ENCODE results near the gene SLC39A12.

Gene SLC39A12

GRCh38 chr10:18086746-18087145, 135.0 kb downstream of the SLC39A12 start:
- H3K4me2 ChIP-seq (ENCODE audit: low read depth, low read length, poor library complexity, severe bottlenecking) = no peak overlapping the region
- H3K9me3 ChIP-seq (ENCODE audit: insufficient read depth, low read depth, low read length) = no peaks in the 10 kb centered on the region
- no peaks in the 10 kb centered on the region for H3K27me3 ChIP-seq (ENCODE audit: insufficient read depth, low read length, poor library complexity, severe bottlenecking)
- no peak overlapping the region for H3K4me3 ChIP-seq (ENCODE audit: low read length, poor library complexity, severe bottlenecking)
- TF ChIP-seq, protein P1, sequence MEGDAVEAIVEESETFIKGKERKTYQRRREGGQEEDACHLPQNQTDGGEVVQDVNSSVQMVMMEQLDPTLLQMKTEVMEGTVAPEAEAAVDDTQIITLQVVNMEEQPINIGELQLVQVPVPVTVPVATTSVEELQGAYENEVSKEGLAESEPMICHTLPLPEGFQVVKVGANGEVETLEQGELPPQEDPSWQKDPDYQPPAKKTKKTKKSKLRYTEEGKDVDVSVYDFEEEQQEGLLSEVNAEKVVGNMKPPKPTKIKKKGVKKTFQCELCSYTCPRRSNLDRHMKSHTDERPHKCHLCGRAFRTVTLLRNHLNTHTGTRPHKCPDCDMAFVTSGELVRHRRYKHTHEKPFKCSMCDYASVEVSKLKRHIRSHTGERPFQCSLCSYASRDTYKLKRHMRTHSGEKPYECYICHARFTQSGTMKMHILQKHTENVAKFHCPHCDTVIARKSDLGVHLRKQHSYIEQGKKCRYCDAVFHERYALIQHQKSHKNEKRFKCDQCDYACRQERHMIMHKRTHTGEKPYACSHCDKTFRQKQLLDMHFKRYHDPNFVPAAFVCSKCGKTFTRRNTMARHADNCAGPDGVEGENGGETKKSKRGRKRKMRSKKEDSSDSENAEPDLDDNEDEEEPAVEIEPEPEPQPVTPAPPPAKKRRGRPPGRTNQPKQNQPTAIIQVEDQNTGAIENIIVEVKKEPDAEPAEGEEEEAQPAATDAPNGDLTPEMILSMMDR (conservative IDR thresholded peaks at IDR 0.05; ENCODE audit: low read length) = no peak
- no peak for TF ChIP-seq EZH2phosphoT487 (IDR thresholded peaks at IDR 0.05; ENCODE audit: borderline replicate concordance)
- no peaks in the 10 kb centered on the region for H3K4me1 ChIP-seq (ENCODE audit: insufficient read depth, low read length, poor library complexity, severe bottlenecking)
- no peak overlapping the region for H3K9ac ChIP-seq (ENCODE audit: low read depth, low read length, poor library complexity, severe bottlenecking)
- no peak overlapping the region for H2AFZ ChIP-seq (ENCODE audit: low read length)
- H3K79me2 ChIP-seq (ENCODE audit: insufficient read depth, low read length) = no peaks in the 10 kb centered on the region
- H3K36me3 ChIP-seq (ENCODE audit: insufficient read depth, low read length) = no peaks in the 10 kb centered on the region
- H4K20me1 ChIP-seq (ENCODE audit: insufficient read depth, low read length, poor library complexity, severe bottlenecking) = no peaks in the 10 kb centered on the region
- no peaks in the 10 kb centered on the region for H3K9me2 ChIP-seq (replicated peaks; ENCODE audit: low read depth, low read length)
- no peaks in the 10 kb centered on the region for H3F3A ChIP-seq (ENCODE audit: low read depth)

- no peak overlapping the region for H3K9ac ChIP-seq (ENCODE audit: low read depth, low read length, poor library complexity, severe bottlenecking)
- H3K9me2 ChIP-seq (replicated peaks; ENCODE audit: low read depth, low read length) = no peaks in the 10 kb centered on the region
- H3K79me2 ChIP-seq (ENCODE audit: insufficient read depth, low read length) = no peaks in the 10 kb centered on the region
- H3K27me3 ChIP-seq (ENCODE audit: insufficient read depth, low read length, poor library complexity, severe bottlenecking) = no peaks in the 10 kb centered on the region
- no peaks in the 10 kb centered on the region for H3K4me1 ChIP-seq (ENCODE audit: insufficient read depth, low read length, poor library complexity, severe bottlenecking)
- H3K9me3 ChIP-seq (ENCODE audit: insufficient read depth, low read depth, low read length) = no peaks in the 10 kb centered on the region
- TF ChIP-seq EZH2phosphoT487 (IDR thresholded peaks at IDR 0.05; ENCODE audit: borderline replicate concordance) = no peak
- TF ChIP-seq, protein P1 (conservative IDR thresholded peaks at IDR 0.05; ENCODE audit: low read length) = no peak
- no peak overlapping the region for H3K4me2 ChIP-seq (ENCODE audit: low read depth, low read length, poor library complexity, severe bottlenecking)
- H2AFZ ChIP-seq (ENCODE audit: low read length) = no peak overlapping the region
- H3K36me3 ChIP-seq (ENCODE audit: insufficient read depth, low read length) = no peaks in the 10 kb centered on the region
- no peaks in the 10 kb centered on the region for H4K20me1 ChIP-seq (ENCODE audit: insufficient read depth, low read length, poor library complexity, severe bottlenecking)
- no peak overlapping the region for H3K4me3 ChIP-seq (ENCODE audit: low read length, poor library complexity, severe bottlenecking)
- H3F3A ChIP-seq (ENCODE audit: low read depth) = no peaks in the 10 kb centered on the region
Measured at GRCh38 chr10:18087355-18087754, 135.6 kb downstream of the SLC39A12 start.
